T47D (cell line): Measurements from ENCODE around the gene OR1A1.
"Not testable (repeated sequence)": the region's sequence is repeated elsewhere in the genome, so short reads cannot be mapped to it uniquely, and the experiment has no call there.

Source experiments
- DNase-seq, 2 experiments: peaks; one replicate each; pipeline versions ENCODE4 v3.0.0 to v3.0.0-alpha.2; 2011 to 2012; ENCODE audit warnings: low read depth in 1 of 2, low spot score in 1 of 2
- JUND ChIP-seq: IDR thresholded peaks from 2 replicates; pipeline ENCODE4 v1.6.1; 2012; ENCODE audit warnings: low read depth
- in situ Hi-C: cut with HindIII; loops from 2 replicates; pipeline ENCODE4 v1.10.0; 2016; ENCODE audit warnings: low sequenced_read_pairs, low pct_unique_long_range_greater_than_20kb

The OR1A1 gene, protein sequence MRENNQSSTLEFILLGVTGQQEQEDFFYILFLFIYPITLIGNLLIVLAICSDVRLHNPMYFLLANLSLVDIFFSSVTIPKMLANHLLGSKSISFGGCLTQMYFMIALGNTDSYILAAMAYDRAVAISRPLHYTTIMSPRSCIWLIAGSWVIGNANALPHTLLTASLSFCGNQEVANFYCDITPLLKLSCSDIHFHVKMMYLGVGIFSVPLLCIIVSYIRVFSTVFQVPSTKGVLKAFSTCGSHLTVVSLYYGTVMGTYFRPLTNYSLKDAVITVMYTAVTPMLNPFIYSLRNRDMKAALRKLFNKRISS

DNA sequence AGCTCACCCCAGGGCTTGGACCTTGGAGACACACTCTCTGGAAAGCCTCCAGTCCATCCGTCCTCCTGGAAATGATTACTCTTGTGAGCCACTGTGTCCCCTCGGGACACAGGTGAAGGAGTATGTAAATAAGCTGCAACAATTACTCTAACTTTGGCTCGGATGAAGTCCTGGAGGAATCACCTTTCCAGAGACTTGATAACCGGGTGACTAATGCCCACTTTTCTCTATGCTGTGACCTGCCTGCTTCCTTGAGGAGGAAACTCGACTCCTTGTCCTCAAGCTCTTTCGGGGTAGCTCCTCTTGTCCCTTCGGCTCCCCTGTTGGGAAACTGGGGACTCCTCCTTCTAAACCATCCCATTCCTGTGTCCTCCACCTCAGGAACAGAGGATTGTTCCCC lies at the start of gene OR1A1:
OR1A1 (plus strand) TSS at position 301 of the 400 bp plus-strand sequence. CDS start 7,954 bp downstream, outside the sequence.
- TF ChIP-seq JUND: no peak
- DNase-seq: no peak
- in situ Hi-C loops: no loop called here

DNA sequence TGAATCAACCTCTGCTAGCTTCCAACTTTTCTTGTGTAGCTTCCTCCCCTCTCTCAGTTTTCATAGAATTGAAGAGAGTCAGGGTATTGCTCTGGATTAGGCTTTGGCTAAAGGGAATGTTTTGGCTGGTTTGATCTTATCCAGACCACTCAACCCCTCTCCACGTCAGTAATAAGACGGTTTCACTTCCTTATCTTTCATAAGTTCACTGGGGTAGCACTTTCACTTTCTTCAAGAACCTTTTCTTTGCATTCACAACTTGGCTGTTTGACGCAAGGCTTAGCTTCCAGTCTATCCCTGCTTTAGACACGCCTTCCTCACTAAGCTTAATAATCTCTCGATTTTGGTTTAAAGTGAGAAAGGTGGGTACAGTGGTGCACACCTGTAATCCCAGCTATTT lies 39.9 kb upstream of the OR1A1 start:
- TF ChIP-seq JUND: no peak
- in situ Hi-C loops: no loop called here
- DNase-seq: no peak

DNA sequence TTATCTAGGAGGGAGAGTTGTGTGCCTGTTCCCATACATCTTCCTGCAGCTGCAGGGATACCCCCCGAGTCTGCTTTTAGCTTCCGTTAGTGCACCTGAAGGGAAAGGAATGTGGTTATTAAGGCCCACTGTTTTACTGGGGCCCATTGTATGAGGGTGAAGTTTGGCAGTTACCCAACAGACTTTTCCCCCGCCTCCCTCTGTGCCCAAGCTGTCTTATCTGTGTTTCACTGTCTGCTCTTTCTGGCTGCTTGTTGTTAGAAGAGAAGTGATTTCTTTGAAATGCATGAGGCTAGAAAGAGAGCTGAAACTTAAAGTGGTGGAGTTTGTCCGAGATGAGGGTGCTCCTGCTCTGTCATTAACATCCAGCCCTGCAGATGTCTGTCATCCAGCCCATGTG lies 17.5 kb upstream of the OR1A1 start:
- in situ Hi-C loops: no loop called here
- TF ChIP-seq JUND: no peak
- DNase-seq: no peak

DNA sequence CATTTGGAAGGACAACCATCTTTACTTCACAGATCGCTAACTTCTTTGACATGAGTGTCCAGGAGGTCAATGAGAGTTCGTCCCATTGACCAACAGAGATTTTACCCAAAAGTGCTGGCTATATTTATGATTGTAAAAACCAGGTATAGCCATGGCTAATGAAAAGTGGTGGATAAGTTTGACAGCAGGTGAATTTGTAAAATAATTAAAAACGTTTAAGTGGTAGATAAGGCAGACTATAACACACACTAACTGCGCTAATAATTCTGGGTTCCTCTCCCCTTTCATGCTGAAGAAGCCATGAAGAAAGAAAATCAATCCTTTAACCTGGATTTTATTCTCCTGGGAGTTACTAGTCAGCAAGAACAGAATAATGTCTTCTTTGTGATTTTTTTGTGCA lies 10.2 kb upstream of the OR1A1 start, which contains the start of gene OR1A2:
OR1A2 (plus strand) TSS at position 301 of the 400 bp plus-strand sequence; CDS start at position 301, 0 bp downstream.
- in situ Hi-C loops: no loop called here
- no peak for TF ChIP-seq JUND
- DNase-seq: no peak

DNA sequence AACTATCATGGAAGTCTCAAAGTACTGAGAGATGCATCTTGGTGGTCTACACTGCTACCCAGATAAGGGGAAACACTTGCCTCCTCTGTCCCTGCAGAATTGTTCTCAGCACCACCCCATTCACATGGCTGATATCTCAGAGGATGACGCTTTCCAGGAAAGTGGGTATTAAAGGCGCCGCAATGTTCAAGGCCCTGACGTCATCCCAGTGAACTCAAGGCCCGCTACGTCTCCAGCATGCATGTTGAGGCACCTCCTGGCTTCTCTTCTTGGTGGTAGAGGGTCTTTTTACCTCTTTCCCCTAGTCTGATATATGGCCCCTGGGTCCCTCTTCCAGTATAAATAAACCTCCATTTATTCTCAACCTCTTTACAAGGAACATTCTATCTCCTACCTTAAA lies 1.0 kb downstream of the OR1A1 start:
- in situ Hi-C loops: no loop called here
- TF ChIP-seq JUND: no peak
- DNase-seq: no peak

DNA sequence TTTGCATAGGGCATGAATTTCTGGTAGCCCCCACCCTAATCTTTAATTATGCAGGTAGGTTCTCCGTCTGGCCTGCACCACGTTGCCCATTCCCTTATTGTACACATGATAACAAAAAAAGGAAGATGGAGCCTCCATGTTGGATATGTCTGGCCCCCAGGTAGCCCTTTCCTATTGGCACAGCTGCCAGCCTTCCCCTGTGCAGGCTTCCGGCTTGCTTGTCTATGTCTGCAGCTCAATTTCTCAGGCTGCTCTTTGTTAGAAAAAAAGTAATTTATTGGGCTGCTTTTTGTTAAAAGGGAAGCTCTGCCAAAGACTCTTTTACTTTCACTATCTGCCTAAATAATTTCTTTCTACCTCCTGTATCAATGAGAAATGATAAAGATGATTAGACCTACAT lies 5.5 kb downstream of the OR1A1 start:
- no peak for DNase-seq
- no peak for TF ChIP-seq JUND
- in situ Hi-C loops: no loop called here

DNA sequence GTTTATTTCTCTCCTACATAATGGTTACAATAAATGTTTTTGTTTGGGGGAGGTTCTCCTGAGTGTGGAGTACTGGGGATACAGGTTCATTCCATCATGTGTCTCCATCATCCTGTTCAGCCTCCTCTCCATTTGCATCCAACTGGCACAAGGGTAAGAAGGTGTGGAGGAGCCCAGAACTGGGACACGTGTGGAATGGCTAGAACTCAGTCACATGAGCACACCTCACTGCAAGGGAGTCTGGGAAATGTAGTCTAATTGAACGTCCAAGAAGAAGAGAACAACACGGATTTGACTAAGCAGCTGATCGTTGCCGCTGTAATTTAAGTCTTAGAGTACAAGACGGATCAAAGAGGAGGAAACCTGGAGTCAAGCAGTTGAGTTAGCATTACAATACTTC lies 6.1 kb downstream of the OR1A1 start:
- in situ Hi-C loops: no loop called here
- TF ChIP-seq JUND: no peak
- peak in 1 of 2 experiments; percentile 18 for DNase-seq

DNA sequence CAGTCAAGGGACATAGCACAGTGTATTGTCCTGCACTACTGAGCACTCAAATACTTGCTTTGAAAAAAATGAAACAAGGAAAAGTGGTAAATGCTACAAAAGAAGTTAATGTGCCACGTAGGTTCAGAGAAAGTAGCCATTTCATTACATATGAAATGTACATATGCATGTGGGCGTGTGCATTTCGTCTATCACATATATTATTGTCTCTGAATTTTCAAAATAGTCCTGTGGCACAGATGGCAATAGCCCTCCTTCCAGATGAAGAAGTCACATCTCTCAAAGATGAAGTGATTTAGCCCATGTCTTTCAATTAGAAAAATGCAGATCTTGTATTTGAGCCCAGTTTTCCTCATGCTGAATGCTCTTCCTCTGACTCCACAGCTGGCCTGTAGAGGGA lies 12.5 kb downstream of the OR1A1 start:
- in situ Hi-C loops, DNase-seq: not testable (repeated sequence)

DNA sequence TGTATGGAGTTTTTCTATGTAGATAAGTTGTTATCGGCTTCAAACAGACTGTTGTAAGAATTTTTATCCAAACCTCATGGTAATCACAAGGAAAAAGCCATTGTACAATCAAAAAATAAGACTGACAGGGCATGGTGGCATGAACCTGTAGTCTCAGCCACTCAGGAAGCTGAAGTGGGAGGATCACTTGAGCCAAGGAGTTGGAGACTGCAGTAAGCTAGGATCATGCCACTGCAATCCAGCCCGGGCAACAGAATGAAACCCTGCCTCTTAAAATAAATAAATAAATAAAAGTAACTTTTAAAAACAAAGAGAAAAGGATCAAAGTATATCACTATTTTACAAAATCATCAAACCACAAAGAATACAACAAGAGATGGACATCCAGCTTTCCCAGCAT lies 14.4 kb downstream of the OR1A1 start:
- DNase-seq: no peak
- no peak for TF ChIP-seq JUND
- in situ Hi-C loops: no loop called here

DNA sequence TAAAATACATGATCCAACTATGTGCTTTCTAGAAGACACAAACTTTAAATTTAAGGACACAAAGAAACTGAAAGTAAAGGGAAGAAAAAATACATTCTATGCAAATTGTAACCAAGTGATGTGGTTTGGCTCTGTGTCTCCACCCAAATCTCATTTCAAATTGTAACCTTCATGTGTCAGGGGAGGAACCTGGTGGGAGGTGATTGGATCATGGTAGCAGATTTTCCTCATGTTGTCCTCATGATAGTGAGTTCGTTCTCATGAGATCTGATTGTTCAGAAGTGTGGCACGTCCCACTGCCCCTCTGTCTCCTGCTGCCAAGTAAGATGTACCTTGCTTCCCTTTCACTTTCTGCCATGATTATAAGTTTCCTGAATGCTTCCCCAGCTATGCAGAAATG lies 15.0 kb downstream of the OR1A1 start:
- in situ Hi-C loops: no loop called here
- no peak for TF ChIP-seq JUND

DNA sequence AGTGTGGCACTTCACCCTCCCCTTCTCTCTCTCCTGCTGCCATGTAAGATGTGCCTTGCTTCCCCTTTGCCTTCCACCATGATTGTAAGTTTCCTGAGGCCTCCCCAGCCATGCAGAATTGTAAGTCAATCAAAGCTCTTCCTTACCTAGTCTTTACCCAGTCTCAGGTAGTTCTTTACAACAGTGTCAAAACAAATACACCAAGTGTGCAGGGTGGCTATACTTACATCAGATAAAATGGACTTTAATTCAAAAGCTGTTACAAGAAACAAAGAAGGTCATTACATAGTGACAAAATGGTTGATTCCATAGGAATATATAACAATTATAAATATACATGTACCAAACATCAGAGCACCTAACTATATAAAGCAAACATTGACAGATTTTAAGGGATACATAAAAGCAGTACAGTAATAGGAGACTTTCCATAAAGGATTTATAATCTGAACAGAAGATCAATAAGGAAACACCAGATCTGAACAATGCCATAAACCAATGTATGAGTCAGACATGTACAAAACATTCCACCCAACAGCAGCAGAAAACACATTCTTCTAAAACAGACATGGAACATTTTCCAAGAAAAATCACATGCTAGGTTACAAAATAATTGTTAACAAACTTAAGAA lies 17.4 kb downstream of the OR1A1 start:
- in situ Hi-C loops, DNase-seq: not testable (repeated sequence)

More for the DNA sequence above, 15.0 kb downstream of the OR1A1 start:
- DNase-seq: no peak

DNA sequence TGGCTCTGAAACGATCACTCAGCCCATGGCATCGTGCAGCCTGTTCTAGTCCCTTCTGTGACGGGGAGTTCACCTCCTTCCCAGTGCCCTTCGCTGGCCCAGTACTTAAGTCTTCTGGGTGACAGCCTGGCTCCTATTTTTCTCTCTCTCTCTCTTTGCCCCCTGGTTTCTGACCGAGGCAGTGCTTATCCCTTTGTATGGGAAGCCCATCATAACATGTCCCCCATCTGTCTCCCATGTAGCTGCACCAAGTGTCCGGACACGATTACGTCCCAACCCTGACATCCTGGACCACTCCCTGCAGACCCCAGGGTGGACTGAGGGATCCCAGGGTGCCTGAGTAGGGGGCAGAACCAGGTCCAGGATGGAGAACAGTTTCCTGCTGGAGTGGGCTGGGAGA lies 24.8 kb downstream of the OR1A1 start:
- DNase-seq, in situ Hi-C loops: not testable (repeated sequence)

DNA sequence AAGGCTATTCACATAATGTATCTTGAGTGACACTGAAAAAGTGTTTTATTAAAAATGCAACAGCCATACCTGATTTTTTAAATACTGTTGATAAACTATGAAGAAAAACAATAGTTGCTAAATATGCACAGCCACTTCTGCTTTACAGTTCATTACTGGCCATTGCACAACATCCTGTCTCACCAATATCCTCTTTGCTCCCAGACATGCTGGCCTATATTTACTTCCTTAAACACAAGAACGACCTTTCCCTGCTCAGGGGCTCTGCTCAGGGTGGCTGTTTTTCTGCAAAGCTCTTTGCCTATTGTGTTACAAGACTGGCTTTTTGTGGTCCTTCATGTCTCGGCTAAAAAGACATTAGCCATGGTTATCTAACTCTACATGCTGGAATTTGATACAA lies 31.2 kb downstream of the OR1A1 start:
- DNase-seq, in situ Hi-C loops: not testable (repeated sequence)

DNA sequence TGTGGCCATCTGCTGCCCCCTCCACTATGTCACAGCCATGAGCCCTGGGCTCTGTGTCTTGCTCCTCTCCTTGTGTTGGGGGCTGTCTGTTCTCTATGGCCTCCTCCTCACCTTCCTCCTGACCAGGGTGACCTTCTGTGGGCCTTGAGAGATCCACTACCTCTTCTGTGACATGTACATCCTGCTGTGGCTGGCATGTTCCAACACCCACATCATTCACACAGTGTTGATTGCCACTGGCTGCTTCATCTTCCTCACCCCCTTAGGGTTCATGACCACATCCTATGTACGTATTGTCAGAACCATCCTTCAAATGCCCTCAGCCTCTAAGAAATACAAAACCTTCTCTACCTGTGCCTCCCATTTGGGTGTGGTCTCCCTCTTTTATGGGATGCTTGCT lies 33.6 kb downstream of the OR1A1 start:
- in situ Hi-C loops: not testable (repeated sequence)

DNA sequence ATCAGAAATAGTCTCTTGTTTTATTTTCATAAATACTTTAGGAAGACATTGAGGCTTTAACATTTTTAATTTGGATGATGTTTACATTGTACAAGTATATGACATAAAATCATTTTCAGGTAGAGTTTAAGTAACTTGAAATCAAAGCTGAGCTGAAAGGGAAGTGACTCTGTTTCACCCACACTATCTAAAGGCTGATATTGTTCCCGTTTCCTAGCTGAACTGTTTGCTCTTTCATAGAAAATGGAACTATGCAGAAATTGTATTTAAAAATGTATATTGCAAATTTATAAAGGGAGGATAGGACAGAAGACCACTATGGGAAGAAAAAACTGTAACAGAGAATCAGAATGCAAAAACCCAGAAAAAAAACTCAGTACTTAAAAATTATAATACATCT lies 37.4 kb downstream of the OR1A1 start:
- DNase-seq, in situ Hi-C loops: not testable (repeated sequence)

More for the DNA sequence above, 33.6 kb downstream of the OR1A1 start:
- DNase-seq: not testable (repeated sequence)

DNA sequence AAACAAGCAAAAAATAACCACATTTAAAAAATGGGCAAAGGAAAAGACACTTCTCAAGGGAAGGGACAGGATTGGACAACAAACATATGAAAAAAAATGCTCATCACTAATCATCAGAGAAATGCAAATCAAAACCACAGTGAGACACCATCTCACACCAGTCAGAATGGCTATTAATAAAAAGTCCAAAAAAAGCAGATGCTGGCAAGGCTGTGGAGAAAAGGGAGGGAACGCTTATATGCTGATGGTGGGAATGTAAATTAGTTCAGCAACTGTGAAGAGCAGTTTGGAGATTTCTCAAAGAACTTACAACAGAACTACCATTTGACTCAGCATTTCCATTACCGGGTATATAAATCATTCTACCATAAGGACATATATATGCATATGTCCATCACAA lies 41.5 kb downstream of the OR1A1 start:
- in situ Hi-C loops, DNase-seq: not testable (repeated sequence)
